GM18520 (cell line): ENCODE results near the gene KCND2.

Experiments used
- ATAC-seq: cut with Tn5 transposase; IDR thresholded peaks from one replicate; pipeline ENCODE4 v1.9.1; 2021; ENCODE audit not compliant: unreplicated experiment

KCND2 gene

DNA sequence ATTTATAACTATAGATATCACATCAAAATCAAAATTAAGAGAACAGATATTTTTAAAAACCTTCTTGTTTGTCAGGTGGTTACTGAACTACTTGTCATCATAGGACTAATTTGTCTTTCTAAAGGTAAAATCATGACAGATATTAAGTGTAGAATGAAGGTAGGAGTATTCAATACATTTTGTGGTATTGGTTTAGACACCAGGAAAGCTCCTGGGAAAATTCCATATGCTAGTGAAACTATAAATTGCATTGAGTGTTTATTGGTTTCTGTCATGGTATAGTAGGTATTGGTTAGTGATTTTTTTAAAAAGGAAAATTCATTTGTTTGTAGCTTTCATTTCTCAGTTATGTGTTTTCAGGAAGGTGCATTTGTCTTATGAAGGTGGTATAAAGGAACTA is 132.7 kb downstream of the KCND2 start:
- ATAC-seq, result no peak

DNA sequence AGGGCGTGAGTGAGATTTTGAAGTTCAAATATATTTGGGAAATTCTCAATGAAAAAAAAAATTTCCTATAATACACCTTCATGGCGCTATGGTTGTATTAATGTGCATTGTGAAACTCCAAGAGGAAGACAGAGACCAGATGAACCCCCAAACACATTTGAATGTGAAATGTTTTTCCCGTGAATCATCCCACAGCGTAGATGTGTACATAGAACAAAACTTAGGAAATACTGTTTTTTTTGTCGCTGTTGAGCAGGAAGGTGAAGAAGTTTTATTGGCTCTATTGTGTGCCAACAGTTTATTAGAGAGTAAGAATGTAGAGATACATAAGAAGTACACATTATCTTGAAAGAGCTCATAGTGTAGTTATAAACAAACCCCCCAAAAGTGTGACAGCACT is 134.0 kb downstream of the KCND2 start:
- ATAC-seq, result no peak

DNA sequence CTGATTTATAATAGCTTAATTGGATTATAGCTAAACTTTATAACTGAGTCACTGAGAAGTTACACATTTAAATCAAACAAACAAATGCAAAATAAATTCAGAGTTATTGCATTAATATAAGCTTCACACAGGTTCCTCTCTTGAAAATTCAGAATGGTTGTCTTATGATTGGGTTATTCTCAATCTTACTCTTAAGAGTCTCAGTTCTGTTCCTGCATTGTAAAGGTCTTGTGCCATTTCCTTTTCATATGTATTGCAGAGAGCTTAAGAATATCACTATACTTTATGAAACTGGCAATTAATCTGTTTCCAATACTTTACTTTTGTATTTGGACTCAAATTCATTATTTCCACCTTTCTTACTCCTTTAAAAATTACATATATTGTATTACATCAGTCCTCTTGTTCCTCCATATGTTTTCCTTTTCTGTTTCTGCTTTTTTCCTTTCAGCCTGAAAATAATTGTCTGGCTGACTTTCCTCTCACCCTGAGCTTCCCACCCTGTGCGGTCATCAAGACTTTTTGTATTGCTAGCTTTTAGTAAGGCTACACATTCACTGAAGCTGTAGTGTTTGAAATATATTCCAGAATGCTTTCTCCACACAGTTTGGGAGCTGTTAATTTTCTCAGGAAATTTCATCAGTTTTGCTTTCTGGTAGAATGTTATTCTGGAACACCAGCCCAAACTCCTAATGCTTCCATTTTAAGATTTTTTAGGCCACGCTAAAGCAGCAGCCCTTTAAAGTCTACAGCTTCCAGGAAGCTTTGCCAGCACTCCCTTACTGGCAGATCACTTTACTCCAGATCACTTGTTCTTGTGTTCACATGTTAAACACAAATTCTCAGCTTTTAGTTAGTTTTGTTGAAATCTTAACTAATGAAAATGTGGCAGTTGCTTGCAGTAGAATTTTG is 139.4 kb downstream of the KCND2 start:
- peak; percentile 82 for ATAC-seq

DNA sequence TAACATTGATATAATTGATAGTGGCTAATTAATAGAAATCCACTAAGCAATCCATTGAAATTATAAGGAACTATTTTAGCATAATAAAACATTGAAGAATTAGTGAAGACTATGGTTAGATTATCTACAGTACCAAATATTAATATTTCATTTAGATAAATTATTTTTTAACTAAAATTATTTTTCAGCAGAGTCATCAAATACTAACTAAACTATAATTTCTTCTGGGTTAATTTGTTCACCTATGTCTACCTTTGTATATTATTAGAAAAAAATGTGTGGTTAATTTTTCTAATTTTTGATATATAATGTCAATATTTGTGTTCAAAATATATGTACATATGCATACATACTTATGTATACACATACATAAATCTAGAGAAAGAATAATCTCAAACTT is 140.2 kb downstream of the KCND2 start:
- ATAC-seq, result no peak

DNA sequence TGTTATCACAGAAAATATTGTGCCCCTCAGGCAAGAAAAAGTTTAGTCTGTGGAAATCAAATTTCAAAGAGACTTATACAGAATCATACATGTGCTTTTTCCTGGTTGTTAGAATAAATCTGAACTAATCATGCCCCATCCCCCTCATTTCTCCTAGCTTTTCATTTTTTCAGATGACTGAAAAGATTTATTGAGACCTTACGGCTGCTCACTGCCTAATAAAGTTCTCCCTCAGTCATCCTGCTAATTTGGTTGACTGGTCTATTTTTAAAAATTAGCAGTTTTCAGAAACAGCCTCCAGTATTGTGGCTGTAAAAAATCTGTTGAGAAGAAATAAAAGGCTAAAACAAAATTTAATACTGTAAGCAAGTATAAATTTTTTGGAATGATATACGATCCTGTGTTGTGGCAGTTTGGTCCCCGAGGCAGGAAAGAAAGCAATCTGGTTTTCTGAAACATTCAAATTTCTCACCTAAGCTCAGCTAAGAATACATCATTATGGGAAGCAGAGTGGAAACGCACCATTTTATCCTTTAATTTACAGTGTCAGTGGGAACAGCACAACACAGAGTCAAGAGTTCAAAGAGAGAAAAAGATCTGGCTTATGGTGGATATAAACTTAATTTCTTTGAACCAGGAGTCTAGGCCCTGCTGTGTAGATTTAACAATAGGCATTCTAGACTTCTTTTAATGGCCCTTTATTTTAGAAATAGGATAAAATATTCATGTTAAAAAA is 144.4 kb downstream of the KCND2 start:
- ATAC-seq, result no peak

DNA sequence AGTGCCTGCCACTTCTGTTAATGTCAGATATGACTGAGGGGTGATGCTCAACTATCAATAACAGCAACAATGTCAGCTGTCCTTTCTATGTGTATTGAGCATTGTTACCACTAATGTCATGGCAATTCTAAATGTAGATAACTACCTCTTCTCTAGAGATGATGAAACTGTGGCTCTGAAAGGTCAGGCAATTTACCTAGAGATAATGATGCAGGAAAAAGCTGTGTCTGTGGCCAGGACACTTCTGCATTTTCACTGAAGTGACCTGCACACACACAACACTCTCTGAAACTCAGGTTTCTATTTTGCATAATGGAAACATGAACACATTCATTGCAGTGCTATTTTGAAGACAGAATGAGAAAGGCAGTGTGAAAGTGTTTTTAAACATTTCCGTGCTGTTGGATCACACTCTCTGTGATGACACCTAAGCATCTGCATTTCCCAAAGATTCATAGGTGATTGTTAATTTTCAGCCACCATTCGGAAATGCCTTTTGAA is 148.2 kb downstream of the KCND2 start:
- peak; percentile 97 for ATAC-seq

DNA sequence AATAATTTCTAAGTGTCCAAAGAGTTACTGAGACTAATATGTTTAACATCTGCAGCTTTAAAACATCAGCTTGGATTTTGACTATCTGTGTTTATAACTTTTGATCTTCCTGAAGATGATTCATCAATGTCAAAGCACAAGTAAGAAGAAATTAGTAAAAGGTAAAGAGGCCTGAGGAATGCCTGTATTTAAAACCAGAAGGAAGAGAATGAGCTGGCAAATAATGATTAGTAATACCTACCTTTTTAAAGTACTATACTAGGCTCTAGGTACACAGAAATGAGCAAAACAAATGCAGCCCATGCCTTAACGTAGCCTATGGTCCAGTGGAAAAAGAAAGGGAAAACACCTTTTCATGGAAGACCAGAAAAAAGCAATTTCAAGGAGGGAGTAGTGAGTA is 158.0 kb downstream of the KCND2 start:
- peak; percentile 57 for ATAC-seq

DNA sequence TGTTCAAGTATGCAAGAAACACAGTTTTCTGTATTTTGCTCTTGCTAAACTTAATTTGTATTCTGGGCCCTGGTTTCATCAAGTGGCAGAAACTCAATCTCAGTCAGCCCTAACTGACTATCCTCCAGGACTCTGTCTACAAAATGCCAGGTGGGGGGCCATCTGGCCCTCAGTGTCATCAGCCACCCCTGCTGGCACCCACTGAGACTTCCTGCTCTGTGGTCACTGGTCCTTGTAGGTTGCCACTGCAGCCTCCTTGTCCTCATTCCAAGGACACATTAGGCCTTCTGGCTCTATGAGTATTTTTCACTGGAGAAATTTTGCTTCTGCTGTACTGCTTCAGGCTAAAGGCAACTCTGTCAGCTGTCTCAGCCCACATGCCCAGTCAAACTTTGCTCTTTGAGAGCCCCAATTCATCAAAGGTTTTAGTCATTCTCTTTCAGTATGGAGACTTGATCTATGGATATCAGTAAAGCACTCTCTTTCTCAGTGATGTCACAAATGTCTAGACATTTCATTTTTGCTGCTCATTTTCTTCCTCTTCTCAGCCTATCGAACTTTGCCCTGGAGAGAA is 163.6 kb downstream of the KCND2 start:
- ATAC-seq, result no peak

DNA sequence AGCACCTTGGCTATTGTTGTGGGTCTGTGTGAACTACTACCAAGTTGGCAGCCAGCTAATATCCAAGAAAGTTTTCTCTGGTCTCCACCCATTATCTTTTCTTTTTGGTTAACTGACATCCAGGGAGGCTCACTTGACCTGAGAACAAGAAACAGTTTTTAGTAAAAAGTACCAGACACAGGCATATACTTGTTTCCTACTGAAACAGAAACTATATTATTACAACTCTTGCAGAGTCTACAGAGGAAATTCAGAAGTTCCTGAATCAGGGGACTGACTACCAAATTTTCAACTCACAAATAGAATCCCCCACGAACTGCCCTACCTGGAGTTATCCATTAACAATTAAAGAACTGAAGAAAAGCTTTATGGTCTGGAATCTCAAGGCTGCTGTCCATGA is 168.9 kb downstream of the KCND2 start:
- ATAC-seq, result peak; percentile 78

DNA sequence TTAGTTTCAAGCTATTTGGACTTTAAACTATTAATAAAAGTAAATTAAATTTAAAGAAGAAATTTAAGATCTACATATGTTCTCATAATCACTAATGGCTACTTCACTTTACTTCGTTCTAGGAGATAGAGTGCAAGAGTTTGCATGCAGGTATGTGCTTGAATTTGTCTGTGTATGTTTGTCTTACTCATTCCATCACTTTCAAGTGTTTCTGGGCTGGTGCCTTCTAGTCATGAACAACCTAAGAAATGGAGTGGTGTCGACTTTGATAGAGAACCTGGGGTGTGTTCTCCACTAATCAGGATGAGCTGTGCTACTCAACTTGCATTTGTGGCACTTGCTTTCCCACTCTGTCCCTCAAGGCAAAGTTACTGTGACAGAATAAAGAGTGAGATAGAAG is 169.9 kb downstream of the KCND2 start:
- no peak for ATAC-seq

DNA sequence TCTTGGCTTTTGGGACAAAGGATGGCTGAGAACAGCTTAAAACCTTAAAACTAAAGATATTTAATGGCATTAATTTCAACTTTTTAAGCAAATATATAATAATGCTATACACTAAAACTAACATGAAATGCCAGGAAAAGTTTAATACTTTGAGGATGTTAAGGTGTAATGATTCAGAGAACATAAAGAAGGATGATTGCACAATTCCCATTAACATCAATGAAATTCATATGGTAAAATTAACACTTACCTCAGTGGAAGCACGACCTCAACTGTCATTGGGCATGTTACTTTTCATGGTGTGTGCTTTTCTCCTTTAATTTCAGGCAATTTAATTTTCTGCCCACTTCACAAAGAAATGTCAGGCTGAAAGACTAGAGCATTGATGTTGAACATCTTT is 171.7 kb downstream of the KCND2 start:
- ATAC-seq, result no peak

DNA sequence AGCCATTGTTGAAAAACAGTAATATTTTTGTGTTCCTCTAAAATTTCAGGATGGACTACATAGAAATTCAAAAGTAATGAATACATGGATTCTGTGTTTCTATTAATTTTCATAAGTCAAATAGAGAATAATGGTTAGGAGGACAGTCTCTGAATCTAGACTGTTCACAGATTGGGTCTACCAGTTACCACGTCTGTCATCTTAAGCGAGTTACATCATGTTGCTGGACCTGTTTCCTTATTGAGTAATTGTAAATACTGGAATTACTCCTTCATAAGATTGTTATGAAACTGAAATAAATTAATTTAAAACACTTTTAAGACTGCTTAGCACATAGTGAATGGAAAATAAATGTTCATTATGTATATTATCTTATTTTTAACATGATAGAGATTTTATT is 172.3 kb downstream of the KCND2 start:
- ATAC-seq, result no peak

DNA sequence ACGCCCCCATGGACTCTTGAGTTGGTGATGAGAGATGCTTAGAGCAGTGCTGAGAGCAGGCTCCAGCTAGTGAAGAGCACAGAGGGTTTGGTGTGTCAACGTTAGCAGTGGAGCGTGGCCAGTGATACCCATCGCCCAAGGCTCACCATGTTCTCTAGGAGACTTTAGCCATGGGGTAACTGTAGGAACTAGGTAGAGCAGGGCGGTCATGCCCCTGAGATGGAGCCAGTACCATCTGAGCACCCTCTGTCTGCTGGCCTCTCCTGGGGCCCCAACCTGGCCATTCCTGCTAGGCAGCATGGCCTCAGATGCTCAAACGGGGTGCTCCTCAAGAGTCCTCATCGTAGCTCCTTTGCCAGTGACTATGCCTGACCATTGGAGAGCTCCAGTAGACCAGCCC is 179.7 kb downstream of the KCND2 start:
- ATAC-seq, result no peak

DNA sequence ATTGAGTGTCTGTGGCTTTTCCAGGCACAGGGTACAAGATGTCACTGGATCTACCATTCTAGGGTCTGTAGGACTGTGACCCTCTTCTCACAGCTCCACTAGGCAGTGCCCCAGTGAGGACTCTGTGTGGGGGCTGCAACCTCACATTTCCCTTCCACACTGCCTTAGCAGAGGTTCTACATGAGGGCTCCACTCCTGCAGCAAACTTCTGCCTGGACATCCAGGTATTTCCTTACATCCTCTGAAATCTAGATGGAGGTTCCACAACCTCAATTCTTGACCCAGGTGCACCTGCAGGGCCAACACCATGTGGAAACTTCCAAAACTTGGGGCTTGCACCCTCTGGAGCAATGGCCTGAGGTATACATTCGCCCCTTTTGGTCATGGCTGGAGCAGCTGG is 183.7 kb downstream of the KCND2 start:
- ATAC-seq, result no peak

DNA sequence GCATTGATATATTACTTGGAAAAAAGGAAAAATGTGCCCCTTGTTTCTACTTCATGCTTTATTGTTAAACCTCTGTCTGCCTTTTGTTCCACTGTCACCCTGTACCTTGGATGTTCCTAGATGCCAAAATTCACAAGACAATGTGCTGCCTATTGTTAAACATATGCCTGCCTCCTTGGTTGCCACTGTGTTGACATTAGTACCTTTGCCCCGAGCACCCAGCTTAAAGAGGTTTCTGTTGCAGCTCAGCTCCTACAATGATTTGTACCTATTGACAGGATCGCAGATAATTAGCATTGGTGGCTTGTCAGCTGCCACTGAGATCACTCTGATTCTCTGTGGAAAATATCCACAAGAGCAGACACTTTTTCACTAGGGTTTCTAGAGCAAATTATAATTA is 188.0 kb downstream of the KCND2 start:
- no peak for ATAC-seq

DNA sequence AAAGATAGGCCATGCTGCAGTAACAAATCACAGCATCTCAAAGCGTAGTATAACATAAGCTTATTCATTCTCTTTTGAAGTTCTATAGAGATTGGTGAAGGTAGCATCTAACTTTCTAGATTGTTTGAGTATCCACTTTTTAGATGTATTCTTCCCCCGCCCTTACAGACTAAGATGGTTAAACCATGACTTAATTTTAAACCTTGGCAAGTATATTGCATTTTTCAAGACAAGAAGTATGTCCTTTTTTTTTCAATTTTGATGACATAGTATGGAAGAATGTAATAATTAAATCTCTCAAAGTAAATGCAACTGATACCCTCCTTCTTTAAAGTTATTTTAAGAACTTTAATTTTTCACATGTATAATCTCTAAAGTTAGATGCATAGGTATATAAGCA is 190.0 kb downstream of the KCND2 start:
- ATAC-seq, result no peak

DNA sequence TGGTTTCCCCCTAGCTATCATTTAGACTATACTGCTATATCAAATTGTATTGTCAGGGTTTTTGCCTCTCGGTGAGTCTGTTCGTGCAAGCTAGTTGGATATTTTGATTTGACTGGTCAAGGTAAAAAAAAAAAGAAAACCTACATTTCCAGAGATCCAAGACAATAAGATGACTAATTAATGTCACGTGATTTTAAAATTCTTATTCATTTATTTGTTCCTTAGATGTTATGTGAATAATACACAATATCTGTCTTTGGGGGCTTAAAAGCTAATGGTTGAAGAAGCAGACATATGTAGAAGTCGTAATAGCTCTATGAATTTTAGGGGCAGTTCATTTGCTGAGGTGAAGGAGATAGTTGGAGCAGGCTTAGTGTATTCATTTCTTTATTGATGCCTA is 191.1 kb downstream of the KCND2 start:
- no peak for ATAC-seq

DNA sequence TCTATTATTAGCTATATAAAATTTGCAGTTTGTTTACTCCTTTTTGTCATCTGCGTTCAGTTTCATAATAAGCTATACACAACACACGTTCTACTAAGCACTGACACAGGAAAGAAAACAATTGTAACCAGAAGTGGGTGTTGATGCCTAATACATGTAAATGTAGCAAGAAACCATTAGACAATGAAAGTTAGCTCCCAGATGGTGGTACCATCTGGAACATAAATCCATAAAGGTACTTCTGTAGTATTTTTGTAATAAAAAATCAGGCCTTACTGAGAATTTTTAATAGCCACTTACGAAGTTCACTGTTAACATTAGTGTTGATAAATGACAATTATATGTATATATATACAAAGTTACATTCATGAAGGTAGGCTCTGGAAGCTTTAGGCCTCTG is 194.7 kb downstream of the KCND2 start:
- no peak for ATAC-seq

DNA sequence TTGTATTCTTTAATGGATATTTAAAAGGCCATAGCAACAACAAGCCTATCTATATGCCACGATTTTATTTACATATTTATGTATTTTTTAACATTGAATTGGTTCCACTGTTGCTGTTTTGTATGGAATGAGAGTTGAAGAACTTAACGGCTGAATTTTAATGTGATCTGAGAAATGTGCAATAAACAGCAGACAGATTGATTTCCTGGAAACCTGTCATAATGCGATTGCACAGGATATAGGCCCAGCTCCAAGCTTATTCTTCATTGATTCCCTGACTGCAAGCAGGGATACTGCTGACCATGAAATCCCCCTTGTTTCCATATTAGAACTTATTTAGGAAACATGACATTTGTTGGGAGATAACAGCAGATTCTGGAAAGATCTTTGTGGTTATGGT is 195.6 kb downstream of the KCND2 start:
- no peak for ATAC-seq

DNA sequence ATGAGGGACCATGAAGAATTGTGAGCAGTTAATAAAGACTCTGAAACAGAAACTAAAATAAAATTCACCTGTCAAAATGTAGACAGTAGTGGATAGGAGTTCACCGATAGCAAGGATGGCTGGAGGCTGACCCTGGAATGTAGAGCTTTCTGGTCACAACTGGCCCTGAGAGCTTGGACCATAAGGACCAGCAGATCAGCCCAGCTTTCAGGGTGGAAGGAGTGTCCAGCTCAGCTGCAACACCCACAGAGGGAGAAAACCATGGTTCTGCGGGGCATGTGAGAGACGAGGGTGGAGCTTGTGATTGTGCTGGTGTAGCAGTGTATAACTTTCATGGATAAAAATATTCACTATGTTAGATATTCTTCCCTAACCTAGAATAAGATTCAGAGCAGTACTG is 199.9 kb downstream of the KCND2 start:
- no peak for ATAC-seq

DNA sequence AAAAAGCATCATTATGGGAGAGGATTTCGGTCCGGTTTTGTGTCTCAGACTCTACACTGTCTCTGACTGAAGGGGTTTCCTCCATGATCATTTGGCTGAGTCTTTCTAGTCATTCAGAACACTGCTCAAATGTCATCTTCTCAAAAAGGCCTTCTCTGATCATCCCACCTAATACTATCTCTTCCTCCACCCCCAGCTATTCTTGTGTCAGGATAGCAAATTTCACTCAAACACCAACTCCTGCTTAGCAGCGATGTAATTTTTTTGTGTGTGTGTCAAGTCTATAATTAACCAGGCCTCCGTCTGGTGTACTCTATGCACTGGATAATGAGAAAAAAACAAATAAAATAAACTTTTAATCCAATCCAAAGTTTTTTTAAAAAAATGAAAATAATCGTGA is 200.4 kb downstream of the KCND2 start:
- no peak for ATAC-seq

DNA sequence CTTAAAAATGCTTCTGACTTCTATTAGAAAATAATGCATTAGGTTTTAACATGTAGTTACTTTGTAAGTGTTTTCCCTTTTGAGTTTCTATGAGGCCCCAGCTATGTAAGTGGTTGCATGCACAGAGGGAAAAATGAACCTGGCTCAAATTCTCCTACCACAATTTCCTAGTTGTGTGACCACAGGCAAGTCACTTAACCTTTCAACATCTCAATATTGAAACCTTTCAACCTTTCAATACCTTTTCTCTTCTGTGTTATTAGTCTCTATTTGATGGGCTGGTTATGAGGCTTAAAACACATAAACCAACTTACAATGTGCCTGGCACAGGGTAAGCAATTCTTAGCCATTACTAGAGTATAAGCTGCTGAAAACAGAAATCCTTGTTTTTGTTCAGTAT is 203.0 kb downstream of the KCND2 start:
- peak; percentile 61 for ATAC-seq
